Central memory CD8-positive, alpha-beta T cell (primary cell): Measurements from ENCODE around the gene SCN8A.
"Not testable (repeated sequence)": the region's sequence is repeated elsewhere in the genome, so short reads cannot be mapped to it uniquely, and the experiment has no call there.

Experiments
- ATAC-seq: fragments of 150-1000 bp; cut with Tn5 transposase; replicated peaks from 2 replicates; pipeline ENCODE4 v1.10.0; 2022; ENCODE audit warnings: mild to moderate bottlenecking, moderate FRiP score, moderate number of reproducible peaks; ENCODE audit not compliant: poor library complexity, severe bottlenecking; ENCODE audit errors: extremely low read depth
- DNase-seq, 2 donors: peaks; one replicate each; pipeline ENCODE4 v3.0.0; 2021; ENCODE audit warnings: low spot score in 2 of 2
- H3K27ac Mint-ChIP-seq: one replicate; pipeline ENCODE4 v1.8.0; 2022; ENCODE audit warnings: low read depth, mild to moderate bottlenecking, moderate library complexity, mixed read lengths
- H3K27me3 Mint-ChIP-seq: one replicate; pipeline ENCODE4 v1.8.0; 2022; ENCODE audit warnings: mixed read lengths
- H3K36me3 Mint-ChIP-seq: one replicate; pipeline ENCODE4 v1.8.0; 2022; ENCODE audit warnings: mild to moderate bottlenecking, moderate library complexity, mixed read lengths; ENCODE audit not compliant: insufficient read depth
- H3K4me1 Mint-ChIP-seq: one replicate; pipeline ENCODE4 v1.8.0; 2022; ENCODE audit warnings: mixed read lengths
- H3K4me3 Mint-ChIP-seq: one replicate; pipeline ENCODE4 v1.8.0; 2022; ENCODE audit warnings: mild to moderate bottlenecking, moderate library complexity, mixed read lengths
- H3K9me3 Mint-ChIP-seq: one replicate; pipeline ENCODE4 v1.8.0; 2022; ENCODE audit warnings: mixed read lengths

SCN8A gene

GRCh38 chr12:51630256-51630880, 39.3 kb downstream of the SCN8A start:
- ATAC-seq: no peak
- DNase-seq: no peak
- peaks cover 40% of the 10 kb centered on the region for H3K27me3 Mint-ChIP-seq
- no peaks in the 10 kb centered on the region for H3K9me3 Mint-ChIP-seq
- H3K27ac Mint-ChIP-seq: no peak overlapping the region
- H3K4me1 Mint-ChIP-seq: no peaks in the 10 kb centered on the region
- H3K4me3 Mint-ChIP-seq: no peak overlapping the region
- H3K36me3 Mint-ChIP-seq: no peaks in the 10 kb centered on the region

DNA sequence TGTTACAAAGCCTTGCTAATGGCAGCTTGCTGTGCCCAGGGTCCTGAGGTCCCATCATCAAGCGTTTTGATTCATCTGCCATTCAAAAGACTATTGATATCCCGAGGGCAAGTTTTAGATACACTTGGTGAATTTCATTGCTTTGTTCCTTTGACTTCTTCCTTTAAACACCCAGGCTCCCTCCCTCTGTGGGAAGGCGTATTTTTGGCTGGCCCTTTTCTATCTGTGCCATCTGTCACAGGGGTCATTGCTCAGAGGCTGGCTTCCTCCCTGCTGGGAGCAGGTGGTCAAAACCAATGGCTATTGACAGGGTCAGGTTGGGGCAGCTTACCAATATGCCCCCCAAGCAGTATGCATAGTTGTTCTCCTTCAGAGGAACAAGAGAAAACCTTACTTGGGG, 40.0 kb downstream of the SCN8A start:
- DNase-seq (no peak), ATAC-seq (no peak)
- Mint-ChIP-seq H3K36me3 (no peaks in the 10 kb centered on the region), H3K27me3 (peaks cover 33% of the 10 kb centered on the region), H3K4me1 (no peaks in the 10 kb centered on the region), H3K9me3 (no peaks in the 10 kb centered on the region), H3K27ac (no peak overlapping the region), H3K4me3 (no peak overlapping the region)

DNA sequence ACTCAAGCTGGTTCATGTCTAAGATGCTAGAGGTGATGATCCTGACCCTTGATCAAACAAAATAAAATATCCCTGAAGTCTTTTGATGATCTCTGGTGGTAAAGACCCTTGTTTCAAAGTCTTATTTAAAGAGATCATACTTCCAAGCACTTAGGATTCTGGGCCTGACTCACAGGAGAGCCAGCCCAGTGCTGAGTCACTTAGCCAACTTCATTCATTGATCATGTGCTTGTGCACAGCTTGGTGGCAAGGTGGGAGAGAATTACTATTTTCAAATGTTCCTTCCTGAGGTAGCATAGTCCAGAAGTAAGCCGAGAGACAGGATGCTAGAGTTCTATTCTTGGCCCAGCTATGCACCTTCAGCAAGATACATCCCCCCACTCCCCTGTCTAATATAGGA, 40.6 kb downstream of the SCN8A start:
- no peak overlapping the region for H3K27ac Mint-ChIP-seq
- DNase-seq (no peak), ATAC-seq (no peak)
- no peaks in the 10 kb centered on the region for H3K36me3 Mint-ChIP-seq
- H3K4me3 Mint-ChIP-seq: no peak overlapping the region
- H3K9me3 Mint-ChIP-seq: no peaks in the 10 kb centered on the region
- H3K27me3 Mint-ChIP-seq: peaks cover 27% of the 10 kb centered on the region
- H3K4me1 Mint-ChIP-seq: no peaks in the 10 kb centered on the region

GRCh38 chr12:51632623-51633022, 41.6 kb downstream of the SCN8A start:
- no peak for DNase-seq
- Mint-ChIP-seq H3K4me3 (no peak overlapping the region), H3K36me3 (no peaks in the 10 kb centered on the region), H3K27ac (no peak overlapping the region), H3K9me3 (no peaks in the 10 kb centered on the region), H3K4me1 (no peaks in the 10 kb centered on the region), H3K27me3 (peaks cover 24% of the 10 kb centered on the region)
- no peak for ATAC-seq

- no peak for ATAC-seq
- no peak overlapping the region for H3K4me3 Mint-ChIP-seq
- no peaks in the 10 kb centered on the region for H3K36me3 Mint-ChIP-seq
- no peaks in the 10 kb centered on the region for H3K4me1 Mint-ChIP-seq
- H3K9me3 Mint-ChIP-seq: no peaks in the 10 kb centered on the region
- H3K27me3 Mint-ChIP-seq: peaks cover 7% of the 10 kb centered on the region
- DNase-seq: no peak
- H3K27ac Mint-ChIP-seq: no peak overlapping the region
These were observed 44.3 kb downstream of the SCN8A start for GRCh38 chr12:51635346-51635745.

GRCh38 chr12:51636581-51636980, 45.5 kb downstream of the SCN8A start:
- Mint-ChIP-seq H3K9me3 (no peaks in the 10 kb centered on the region), H3K4me3 (no peak overlapping the region), H3K27ac (no peak overlapping the region), H3K4me1 (no peaks in the 10 kb centered on the region), H3K27me3 (no peaks in the 10 kb centered on the region), H3K36me3 (no peaks in the 10 kb centered on the region)
- DNase-seq: no peak
- ATAC-seq: no peak

DNA sequence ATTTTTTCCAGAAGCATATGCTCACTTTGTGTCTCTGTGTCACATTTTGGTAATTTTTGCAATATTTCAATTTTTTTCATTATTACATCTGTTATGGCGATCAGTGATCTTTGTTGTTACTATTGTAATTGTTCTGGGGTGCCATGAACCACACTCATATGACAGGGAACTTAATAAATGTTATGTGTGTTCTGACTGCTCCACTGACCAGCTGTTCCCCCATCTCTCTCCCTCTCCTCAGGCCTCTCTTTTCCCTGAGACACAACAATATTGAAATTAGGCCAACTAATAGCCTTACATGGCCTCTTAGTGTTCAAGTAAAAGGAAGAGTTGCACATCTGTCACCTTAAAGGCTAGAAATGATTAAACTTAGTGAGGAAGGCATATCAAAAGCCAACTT, 46.0 kb downstream of the SCN8A start:
- DNase-seq (no peak), ATAC-seq (no peak)
- Mint-ChIP-seq H3K27ac (no peak overlapping the region), H3K27me3 (no peaks in the 10 kb centered on the region), H3K4me1 (no peaks in the 10 kb centered on the region), H3K36me3 (no peaks in the 10 kb centered on the region), H3K4me3 (no peak overlapping the region), H3K9me3 (no peaks in the 10 kb centered on the region)

- Mint-ChIP-seq H3K27ac (no peak overlapping the region), H3K27me3 (no peaks in the 10 kb centered on the region), H3K36me3 (no peaks in the 10 kb centered on the region), H3K4me3 (no peak overlapping the region), H3K4me1 (no peaks in the 10 kb centered on the region), H3K9me3 (no peaks in the 10 kb centered on the region)
- no peak for DNase-seq
- no peak for ATAC-seq
These were observed 48.3 kb downstream of the SCN8A start for GRCh38 chr12:51639361-51639760.

- no peaks in the 10 kb centered on the region for H3K36me3 Mint-ChIP-seq
- H3K27me3 Mint-ChIP-seq: peaks cover 6% of the 10 kb centered on the region
- DNase-seq (no peak), ATAC-seq (no peak)
- no peak overlapping the region for H3K27ac Mint-ChIP-seq
- no peaks in the 10 kb centered on the region for H3K9me3 Mint-ChIP-seq
- no peaks in the 10 kb centered on the region for H3K4me1 Mint-ChIP-seq
- H3K4me3 Mint-ChIP-seq: no peak overlapping the region
These were observed 51.3 kb downstream of the SCN8A start for GRCh38 chr12:51642286-51642685.

GRCh38 chr12:51643951-51644350, 52.9 kb downstream of the SCN8A start:
- Mint-ChIP-seq H3K4me3 (no peak overlapping the region), H3K4me1 (no peaks in the 10 kb centered on the region), H3K9me3 (no peaks in the 10 kb centered on the region), H3K36me3 (no peaks in the 10 kb centered on the region), H3K27me3 (peaks cover 16% of the 10 kb centered on the region), H3K27ac (no peak overlapping the region)
- DNase-seq: no peak
- ATAC-seq: no peak

DNA sequence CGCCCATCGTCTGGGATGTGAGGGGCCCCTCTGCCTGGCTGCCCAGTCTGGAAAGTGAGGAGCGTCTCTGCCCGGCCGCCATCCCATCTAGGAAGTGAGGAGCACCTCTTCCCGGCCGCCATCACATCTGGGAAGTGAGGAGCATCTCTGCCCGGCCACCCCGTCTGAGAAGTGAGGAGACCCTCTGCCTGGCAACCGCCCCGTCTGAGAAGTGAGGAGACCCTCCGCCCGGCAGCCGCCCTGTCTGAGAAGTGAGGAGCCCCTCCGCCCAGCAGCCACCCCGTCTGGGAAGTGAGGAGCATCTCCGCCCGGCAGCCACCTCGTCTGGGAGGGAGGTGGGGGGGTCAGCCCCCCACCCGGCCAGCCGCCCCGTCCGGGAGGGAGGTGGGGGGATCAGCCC, 53.7 kb downstream of the SCN8A start:
- peaks cover 16% of the 10 kb centered on the region for H3K27me3 Mint-ChIP-seq
- not testable (repeated sequence) for H3K27ac Mint-ChIP-seq, DNase-seq, H3K36me3 Mint-ChIP-seq, H3K4me1 Mint-ChIP-seq, H3K4me3 Mint-ChIP-seq, H3K9me3 Mint-ChIP-seq, ATAC-seq

DNA sequence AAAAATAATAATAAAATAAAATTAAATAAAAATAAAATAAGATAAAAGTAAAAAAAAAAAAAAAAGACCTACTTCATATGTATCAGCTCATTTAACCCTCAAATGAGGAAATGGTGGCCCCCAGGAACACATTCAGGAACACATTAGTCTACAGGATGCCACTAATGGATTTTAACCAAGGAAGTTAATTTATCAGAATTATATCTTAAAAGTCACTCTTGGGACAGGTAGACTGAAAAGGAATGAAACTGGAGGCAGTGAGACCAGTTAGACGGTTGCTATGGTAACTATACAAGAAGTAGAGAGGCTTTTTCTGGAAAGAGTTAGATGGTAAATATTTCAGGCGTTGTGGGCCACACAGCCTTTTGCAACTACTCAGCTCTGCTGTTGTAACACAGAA, 54.9 kb downstream of the SCN8A start:
- ATAC-seq (no peak), DNase-seq (no peak)
- no peaks in the 10 kb centered on the region for H3K4me1 Mint-ChIP-seq
- no peak overlapping the region for H3K4me3 Mint-ChIP-seq
- no peaks in the 10 kb centered on the region for H3K9me3 Mint-ChIP-seq
- no peaks in the 10 kb centered on the region for H3K36me3 Mint-ChIP-seq
- no peak overlapping the region for H3K27ac Mint-ChIP-seq
- H3K27me3 Mint-ChIP-seq: peaks cover 16% of the 10 kb centered on the region

- no peak for ATAC-seq
- H3K36me3 Mint-ChIP-seq: no peaks in the 10 kb centered on the region
- no peaks in the 10 kb centered on the region for H3K9me3 Mint-ChIP-seq
These were observed 56.6 kb downstream of the SCN8A start for GRCh38 chr12:51647647-51648046.

DNA sequence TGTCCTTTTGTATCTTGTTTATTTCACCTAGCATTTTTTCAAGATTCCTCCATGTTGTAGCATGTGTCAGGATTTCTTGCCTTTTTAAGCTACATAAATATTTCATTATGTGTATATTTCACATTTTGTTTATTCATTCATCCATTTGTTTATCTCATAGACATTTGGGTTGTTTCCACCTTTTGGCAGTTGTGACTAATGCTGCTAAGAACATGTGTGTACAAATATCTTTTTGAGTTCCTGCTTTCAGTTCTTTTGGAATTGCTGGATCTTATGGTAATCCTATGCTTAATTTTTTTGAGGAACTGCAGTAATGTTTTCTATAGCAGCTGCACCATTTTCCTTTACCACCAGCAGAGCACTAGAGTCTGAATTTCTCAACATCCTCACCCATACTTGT, 62.4 kb downstream of the SCN8A start:
- peaks cover 46% of the 10 kb centered on the region for H3K27me3 Mint-ChIP-seq
- H3K27ac Mint-ChIP-seq: no peak overlapping the region
- H3K36me3 Mint-ChIP-seq: no peaks in the 10 kb centered on the region
- H3K4me1 Mint-ChIP-seq: no peaks in the 10 kb centered on the region
- H3K4me3 Mint-ChIP-seq: no peak overlapping the region
- DNase-seq (no peak), ATAC-seq (no peak)
- H3K9me3 Mint-ChIP-seq: no peaks in the 10 kb centered on the region

More at GRCh38 chr12:51647647-51648046, 56.6 kb downstream of the SCN8A start:
- Mint-ChIP-seq H3K4me1 (no peaks in the 10 kb centered on the region), H3K27ac (no peak overlapping the region), H3K4me3 (no peak overlapping the region), H3K27me3 (peaks cover 28% of the 10 kb centered on the region)
- no peak for DNase-seq
